Measurements from ENCODE around the gene CYREN.

Gene CYREN

DNA sequence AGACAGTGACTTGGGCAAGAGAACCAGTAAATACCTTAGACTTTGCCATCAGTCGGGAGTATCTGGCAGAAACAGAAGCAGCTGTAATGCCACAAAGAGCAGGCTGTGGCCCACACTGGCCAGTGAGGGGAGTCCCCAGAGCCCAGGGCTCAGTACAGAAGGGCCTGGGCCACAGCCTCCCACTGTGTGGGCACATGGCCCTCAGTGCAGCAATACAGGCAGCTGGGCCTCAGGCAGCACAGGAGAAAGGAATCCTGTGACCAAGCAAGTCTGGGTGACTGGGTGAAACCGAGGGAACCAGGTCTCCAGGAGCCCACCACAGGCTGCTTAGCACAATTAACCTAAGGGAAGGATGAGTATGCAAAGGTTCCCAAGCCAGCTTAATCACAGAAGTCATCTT, 26.8 kb upstream of the CYREN start:
- no peak for DNase-seq (ENCODE audit: low spot score)

DNA sequence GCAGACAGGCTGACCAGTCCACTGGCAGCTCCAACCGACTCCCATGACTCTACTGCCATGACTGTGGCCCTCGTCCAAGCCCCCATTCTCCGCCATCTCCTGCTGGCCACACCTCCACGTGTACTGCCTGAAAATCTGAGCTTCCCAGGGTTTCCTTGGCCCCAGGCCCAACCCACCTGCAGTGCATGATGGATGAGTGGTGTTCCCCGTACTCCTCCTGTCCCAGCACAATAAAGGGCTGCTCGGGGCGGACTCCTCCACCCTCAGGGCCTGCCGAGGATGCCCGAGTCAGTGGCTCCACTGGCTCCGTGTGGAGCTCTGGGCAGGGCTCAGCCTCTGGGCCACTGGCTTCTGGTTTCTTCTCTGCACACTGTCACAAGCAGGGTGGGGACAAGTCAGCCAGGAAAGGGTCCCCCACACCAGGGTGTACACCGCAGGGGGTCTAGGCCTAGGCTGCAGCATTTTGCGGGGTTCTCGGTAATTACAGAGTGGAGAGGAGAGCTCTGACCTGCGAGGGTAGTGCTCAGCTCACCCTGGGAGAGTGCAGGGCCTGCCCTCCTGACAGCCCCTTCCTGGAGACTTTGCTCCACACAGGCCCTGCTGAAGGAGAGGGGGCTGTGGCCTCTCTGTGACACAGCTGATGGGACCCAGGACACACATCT, 25.6 kb upstream of the CYREN start:
- no peak for DNase-seq (ENCODE audit: low spot score)

DNA sequence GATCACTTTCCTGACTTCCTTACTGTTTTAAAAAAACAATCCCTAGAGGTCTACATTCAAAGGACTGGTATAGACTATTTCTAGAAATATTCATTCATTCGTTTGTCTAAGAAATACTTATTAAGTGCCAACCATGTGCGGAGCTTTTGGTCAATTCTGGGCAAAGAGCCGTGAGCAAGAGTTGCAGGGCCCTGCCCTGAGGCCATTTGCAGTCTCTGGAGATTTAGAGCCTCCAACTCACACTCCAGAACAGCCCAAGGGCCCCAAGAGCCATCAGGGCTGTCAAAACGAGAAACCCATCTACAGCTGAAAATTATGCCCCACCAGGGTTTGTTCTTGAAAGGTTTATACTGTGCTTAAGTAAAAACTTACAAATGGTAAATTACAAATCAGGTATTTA, 24.6 kb upstream of the CYREN start:
- DNase-seq (ENCODE audit: low spot score) = no peak

DNA sequence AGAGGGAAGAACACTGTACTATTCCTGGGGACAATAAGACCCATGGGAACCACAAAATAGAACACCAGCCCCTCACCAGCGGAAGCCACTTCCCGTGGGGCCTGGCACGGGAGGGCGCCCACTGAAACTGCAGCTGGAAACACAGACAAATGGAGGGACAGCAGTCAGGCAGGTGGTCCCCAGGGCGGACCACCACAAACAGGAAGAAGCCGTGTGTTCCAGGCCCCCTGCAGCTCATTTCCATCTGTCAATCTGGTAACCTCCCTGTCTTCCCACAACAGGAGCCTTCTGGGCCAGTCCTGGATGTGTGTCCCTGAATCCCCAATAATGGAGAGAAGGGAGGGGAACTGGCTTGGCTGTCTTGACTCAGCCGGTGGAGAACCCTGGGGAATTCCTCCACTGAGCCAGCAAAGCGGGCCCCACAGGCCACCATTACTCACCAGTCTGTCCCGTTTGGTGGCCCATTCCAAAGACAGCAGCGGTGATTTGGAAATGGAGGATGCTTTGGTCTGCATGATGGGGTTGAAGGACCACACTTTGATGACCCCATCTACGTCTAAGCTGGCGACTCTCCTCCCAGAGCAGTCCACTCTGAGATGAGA, 24.1 kb upstream of the CYREN start:
- DNase-seq (ENCODE audit: low spot score) = peak; percentile 39

DNA sequence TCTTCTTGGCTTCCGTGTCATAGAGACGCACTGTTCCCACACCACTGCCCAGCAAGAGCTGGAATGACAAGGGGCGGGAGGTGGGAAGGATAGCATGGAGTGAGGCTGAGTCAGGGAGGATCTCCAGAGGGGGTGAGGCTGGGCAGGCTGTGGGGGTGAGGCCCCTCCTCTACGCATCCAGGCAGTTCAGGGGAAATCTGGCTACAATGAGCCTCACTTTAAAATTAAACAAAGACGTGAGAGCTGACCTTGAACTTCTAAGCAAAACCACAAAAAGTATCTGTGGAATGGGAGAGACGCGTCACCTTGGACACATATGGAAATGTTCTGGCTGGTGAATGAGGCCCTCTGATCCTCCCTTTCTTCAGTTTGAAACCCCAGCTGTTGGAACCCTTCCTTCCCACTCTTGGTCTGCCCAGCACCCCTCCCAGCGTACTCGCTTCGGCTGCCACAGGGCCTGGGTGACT, 23.1 kb upstream of the CYREN start:
- DNase-seq (ENCODE audit: low spot score) = peak; percentile 67

DNA sequence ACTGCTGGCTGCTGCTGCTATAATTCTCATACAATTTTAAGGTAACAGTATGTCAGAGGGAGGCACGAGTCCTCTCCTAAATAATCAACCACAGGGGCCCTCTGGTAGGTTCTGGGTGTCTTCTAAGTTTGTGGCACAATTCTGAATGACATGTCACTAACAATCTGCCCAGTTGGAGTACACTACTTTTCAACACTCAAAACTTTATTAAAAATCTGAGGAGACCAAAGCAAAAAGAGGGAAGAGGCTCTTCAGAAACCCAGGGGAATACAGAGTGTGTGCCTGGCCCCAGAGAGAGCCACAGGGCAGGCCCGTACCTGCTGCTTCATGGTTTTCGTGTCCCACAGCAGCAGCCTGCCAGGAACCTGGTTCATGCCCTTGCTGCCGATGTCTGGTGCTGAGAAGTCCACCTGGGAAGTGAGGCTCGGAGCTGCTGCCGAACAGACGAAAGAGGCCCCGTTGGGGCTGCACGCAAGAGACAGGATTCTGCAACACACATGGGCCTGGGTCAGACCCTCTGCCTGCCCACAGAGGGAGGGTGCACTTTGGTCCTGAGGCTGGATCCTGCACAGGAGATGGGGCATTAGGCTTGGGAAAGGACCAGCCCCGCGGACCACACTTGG, 22.5 kb upstream of the CYREN start:
- no peak for DNase-seq (ENCODE audit: low spot score)

DNA sequence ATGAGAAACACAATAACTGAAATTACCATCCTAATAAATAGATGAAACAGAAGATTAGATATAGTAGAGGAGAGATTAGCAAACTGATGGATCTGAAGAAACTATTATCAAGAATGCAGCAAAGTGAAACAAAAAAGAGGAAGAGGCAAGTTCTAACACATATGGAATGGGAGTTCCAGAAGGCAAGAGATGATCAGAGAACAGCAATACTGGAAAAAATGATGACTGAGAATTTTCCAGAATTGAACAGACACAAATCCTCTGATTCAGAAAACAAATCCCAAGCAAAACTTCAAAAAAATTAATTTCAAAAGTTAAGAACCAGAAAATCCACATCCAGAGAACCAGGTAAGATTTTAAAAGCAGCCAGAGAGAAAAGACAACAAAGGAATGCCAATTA, 20.2 kb upstream of the CYREN start:
- DNase-seq (ENCODE audit: low spot score) = no peak

DNA sequence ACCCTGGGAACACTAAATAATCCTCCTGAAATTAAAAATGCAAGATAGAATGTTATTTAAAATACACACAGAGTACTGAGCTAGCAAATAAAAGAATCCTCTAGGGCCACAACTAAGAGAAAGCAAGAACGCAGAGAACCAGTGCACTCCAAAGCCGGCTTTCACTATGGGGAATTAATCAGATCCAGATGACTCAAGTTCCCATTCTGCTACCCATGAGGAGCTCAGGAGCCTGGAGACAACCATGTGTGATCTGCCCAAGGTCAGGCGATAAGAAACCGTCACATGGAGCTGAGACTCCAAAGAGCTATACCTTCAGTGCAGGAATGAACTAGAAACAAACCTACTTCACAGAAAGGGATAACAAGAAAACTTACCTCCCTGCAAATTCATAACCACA, 19.5 kb upstream of the CYREN start:
- peak; percentile 72 for DNase-seq (ENCODE audit: low spot score)

DNA sequence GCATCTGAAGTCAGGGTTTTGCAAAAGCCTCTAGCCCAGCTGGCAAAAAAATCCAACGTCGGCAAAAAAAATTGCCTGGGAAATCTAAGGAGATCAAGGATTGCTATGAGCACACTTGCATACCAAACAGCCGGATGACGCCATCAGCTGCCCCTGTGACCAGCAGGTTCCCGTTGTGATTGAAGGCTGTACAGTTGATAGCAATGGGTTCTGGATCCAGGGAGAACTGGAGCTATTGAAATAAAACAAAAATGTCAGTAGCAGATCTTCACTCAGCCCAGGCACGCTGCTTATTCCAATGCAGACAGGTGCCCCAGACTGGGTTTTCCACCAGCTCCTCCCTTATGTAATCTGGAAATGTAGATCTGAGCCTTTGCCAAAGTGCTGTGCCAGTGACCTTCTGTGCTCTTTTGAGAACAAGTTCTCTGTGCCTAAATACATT, 18.7 kb upstream of the CYREN start:
- DNase-seq (ENCODE audit: low spot score) = no peak

DNA sequence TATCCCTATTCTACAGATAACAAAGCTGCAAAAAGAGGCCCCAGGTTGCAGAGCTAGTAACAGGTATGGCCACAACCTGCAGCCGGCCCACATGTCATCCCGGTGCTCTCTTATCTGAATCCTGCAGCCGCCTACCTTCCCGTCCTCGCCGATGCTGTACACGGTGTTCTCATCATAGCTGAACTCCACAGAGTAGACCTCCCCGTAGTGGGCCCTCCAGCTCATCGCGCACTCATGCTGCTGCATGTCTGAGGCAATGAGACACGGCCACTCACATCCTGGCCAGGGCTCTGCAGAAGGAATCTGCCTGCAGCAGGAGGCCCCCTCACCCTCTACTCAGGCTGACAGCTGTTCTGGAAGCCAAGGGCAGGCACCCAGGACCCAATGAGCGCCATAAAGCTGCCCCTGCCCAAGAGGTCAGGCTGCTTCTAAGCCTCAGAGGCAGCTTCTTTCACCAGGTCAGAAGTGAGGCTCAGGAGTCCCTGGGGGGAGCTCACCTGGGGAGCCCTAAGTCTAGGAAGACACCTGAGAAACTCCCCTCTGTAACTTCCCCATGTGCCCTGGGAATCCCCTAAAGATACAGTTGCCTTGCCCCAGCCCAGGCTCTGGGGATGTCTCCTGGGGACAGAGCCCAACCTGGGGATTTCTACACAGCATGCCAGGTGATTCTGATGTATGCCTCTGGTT, 17.9 kb upstream of the CYREN start:
- DNase-seq (ENCODE audit: low spot score) = no peak

DNA sequence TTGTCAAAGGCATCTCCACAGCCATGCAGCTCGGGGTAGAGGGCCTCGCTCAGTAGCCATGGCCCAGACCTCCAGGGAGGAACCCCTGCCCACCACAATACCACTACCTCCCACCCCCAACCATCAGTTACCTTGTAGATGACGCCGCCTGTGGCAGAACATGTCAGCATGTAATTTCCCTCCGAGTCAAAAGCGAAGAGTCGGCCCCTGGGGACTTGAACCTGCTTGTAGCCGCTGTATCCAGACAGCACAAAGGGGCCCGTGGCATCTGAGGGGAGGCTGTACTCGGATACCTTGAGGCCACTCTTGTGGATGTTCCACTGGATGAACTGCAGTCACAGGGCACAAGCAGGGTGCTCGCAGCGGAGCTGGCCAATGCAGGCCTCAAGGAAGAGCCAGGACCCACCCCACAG, 16.3 kb upstream of the CYREN start:
- DNase-seq (ENCODE audit: low spot score) = no peak

DNA sequence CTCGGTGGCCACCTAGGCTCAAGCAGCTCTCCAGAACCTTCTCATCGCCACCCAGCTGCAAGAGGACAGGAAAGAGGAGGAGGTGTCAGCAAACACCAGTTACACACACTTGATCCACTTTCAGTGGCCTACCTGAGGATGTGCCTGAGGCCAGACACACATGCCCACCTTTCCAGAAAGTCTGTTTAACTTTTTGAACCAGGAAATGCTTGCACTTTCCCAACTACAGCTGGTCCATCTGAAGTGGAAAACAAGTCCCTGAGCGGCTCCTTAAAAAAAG, 15.7 kb upstream of the CYREN start:
- DNase-seq (ENCODE audit: low spot score) = no peak

DNA sequence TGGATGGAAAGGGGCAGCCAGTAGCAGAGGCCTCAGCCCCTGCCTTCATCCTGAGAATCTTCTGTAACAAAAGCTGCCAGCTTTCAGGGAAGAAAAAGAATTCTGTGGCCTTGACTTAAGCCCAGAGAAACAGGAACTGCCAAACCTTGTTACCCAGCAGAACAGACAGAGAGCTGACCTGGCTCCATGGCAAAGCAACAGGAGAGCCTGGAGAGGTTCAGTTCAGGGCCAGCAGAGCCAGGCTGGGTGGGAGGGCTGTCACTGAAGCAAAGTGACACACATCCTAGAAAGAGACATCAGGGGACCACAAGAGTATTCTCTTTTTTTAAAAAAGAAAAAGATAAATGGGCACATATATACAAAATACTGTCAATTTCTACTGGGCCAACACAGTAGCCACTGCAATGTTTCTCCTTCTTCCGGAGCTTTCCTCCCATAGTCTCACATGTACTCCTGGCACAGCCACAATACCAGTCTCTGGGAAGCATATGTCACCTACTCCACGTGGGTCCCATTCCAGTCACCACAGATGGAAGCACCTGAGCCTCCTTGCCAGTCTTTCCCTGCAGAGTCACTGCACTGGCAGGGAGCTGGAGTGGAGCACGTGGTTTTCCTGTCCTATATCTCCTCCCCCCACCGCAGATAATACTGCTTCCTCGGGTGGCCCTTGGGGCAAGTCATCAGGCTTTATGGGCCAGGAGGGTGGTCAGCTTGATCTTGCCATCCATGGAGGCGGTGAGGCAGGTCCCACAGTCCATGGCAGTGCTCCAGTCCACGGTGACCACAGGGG, 15.2 kb upstream of the CYREN start:
- no peak for DNase-seq (ENCODE audit: low spot score)

DNA sequence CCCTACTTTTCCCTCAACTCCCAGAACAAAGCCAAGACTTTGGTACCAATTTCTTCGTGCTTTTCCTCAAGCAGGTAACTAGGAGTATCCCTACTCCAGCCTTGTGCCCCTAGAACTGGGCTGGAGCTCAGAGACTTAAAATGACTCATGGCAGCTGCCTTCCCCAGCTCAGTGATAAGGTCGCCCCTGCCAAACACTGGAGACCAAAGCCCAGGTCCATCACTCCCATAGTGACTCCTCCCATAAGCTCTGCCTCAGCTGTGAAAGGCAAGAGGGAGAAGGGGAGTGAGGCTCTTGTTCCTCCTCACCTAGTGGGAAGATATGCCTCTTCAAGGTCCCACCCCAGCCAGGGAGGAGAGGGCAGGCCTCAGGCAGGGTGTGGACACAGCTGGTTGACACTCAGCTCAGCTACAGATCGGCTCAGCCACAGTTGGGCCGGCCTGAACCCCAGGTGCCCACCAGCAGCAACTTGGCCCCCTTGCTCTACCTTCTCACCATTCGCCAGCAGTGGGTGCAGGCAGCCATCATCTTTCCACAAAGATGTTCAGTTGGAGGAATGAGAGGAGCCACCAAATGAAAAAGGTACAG, 13.8 kb upstream of the CYREN start:
- no peak for DNase-seq (ENCODE audit: low spot score)

DNA sequence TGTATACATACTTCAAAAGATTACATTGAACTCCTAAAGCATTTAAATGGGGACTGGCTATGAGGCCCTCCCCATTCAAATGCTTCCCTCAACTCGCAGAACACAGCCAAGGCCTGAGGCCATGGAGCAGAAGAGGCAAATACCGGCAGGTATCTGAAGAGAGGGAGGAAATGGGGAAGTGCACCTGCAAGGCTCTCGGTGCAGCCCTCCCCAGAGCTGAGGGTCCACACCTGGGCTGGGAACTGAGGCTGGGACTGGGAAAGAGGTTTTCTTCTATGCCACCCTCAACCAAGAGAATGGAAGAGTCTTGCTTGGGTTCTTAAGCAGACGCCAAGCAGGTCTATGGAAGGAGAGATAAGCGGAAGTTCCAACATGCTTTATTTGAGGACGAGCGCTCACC, 13.0 kb upstream of the CYREN start:
- no peak for DNase-seq (ENCODE audit: low spot score)

DNA sequence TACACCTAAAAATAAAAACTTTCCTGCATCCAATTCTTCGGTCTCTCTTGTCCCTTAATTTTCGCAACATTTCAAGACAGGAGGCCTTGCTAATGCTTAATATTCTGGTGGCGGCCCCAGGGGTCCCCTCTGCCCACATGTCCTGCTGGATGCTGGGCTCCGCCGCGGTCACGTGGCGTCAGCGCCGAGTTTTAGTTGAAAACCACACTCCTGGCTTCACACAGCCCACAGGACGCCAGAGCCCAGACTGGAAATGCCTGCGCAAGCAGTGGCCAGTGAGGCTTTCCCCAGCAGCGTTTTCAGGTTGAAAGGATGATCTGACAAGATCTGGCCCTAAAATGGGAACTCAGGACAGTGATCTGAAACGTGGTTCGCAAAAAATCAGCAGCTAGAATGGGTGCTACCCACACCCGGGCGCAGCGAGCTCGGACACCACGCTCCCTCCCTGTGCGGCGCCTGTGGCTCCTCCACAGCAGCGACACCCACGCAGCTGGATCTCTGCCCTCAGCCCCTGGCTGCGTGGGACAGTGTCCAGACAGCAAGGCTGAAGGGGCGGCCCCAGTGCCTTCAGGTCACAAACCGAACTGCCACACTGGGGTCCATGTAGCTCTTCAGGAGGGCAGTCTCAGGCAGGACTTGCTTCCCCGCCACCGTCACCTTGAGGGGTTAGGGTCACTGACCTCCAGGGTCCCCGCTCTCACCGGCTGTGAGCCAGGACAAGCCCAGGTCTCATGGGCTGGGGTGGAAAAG, 11.6 kb upstream of the CYREN start:
- no peak for DNase-seq (ENCODE audit: low spot score)

DNA sequence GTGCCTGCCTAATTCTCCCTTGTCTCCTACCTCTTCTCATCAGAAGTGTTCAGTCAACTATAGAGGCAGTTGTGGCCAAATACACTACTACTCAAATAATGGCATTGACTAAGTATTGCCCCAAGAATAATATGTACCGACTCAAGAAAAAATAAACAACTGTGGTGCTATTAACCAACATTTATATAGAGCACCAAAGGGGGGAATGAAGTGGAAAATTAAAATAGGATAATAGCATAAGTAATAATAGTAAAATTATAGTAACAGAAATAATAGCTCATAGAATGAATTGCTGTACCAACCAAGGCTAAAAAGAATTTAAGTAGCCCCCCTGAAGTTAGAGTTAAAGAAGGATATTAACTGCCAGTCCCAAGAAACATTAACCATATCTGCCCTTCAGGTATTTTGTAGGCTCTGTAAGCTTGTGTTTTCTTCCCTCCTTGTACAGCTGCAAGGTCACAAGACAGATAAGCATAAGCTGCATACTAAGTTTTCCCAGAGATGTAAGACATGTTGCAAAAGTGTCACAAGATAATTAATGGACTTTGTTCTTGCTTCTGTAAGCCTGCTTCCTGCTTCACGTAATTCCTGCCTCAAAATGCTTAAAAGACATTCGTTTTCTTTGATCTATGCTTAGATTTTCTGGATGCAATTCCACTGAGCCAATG, 10.9 kb upstream of the CYREN start:
- DNase-seq (ENCODE audit: low spot score) = no peak

DNA sequence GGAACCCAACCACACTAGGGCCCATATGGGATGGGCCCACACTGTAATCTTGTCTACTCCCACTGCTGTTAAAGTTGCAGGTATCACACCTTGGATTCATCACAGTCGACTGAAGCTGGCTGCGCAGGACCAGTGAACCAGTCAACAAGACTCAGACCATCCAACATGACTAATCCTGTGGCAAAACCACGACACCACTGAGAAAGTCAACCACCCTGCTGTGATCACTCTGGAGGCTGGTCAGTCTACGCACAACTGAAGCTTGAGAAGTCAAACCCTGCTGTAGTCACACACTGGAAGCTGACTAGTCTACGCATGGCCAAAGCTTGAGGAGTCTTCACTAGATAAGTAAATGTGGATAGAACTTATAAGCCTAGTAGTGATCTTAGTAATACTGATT, 9.6 kb upstream of the CYREN start:
- no peak for DNase-seq (ENCODE audit: low spot score)

DNA sequence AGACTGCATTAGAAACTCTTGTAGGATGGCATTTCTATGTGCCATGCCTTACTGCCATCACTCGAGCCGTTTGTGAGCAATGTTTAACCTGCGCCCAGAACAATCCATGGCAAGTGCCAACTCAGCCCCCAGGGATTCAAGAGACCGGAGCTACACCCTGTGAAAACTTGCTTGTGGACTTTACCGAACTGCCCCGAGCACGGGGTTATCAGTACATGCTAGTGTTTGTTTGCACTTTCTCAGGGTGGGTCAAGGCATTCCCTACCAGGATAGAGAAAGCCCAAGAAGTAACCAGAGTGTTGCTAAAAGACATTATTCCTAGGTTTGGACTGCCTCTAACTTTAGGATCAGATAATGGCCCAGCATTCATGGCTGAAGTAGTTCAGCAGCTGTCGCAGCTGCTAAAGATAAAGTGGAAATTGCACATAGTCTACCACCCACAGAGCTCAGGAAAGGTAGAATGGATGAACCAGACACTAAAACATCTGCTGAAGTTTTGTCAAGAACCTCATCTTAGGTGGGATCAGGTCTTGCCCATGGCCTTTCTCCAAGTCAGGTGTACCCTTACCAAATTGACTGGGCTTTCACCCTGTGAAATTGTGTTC, 8.9 kb upstream of the CYREN start:
- DNase-seq (ENCODE audit: low spot score) = no peak

DNA sequence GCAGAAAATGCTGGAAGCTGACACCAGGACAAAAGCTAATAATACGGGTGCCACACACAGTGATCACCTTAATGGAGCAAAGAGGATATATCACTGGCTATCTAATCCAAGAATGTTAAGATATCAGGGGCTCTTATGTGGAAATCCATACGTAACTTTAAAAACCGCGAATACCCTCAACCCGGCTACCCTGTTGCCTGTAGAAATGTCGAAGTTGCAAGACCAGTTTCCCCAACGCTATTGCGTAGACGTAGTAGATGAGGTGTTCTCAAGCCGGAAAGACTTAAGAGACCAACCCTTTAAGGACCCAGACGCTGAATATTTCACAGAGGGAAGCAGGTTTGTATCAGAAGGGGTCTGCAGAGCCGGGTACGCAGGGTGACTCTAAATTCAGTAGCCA, 7.9 kb upstream of the CYREN start:
- DNase-seq (ENCODE audit: low spot score) = no peak

All from AG20443 (cell line).